K562 (cell line): ENCODE measurements around the gene BCL7C. TPM values are rescaled to one million over a fixed set of nuclear protein-coding genes. Genes with fewer than 3 reads are reported as not detected.

Experiments used
- FOXP4 ChIP-seq: sonication (generic); formaldehyde crosslinking; IDR thresholded peaks from 2 replicates; pipeline ENCODE4 v1.8.0; 2022; ENCODE audit warnings: mild to moderate bottlenecking, missing genetic modification reagents, borderline replicate concordance
- FUS ChIP-seq: fragments of 200-400 bp; formaldehyde crosslinking; optimal IDR thresholded peaks from 2 replicates; pipeline ENCODE3; 2017; ENCODE audit warnings: low read depth, low read length
- SP1 ChIP-seq: sonication (generic); formaldehyde crosslinking; IDR thresholded peaks from 2 replicates; pipeline ENCODE4 v1.8.1; 2022; ENCODE audit warnings: mild to moderate bottlenecking, missing genetic modification reagents
- ZNF436 ChIP-seq: fragments of 250-450, 450-650 bp; sonication (Bioruptor Pico); formaldehyde crosslinking; IDR thresholded peaks from 2 replicates; pipeline ENCODE4 v1.7.0; 2020; ENCODE audit warnings: mild to moderate bottlenecking
- polyA plus RNA-seq, 8 experiments: library from polyadenylated mRNA; depleted of rRNA in 4 of 8; stranded (reverse) in 5 of 8; unstranded in 3 of 8; fragments of >200 nt; fragmentation: Nextera tagmentation in 2 of 8; fragmentation: Illumina TruSeq in 1 of 8; extraction: Ambion mirVana in 2 of 8; extraction: Trizol in 1 of 8; gene quantifications; 2 replicates each; pipeline versions ENCODE4 v1.2.1 to v1.2.3, GENCODE V29; 2011 to 2014; ENCODE audit warnings: inconsistent platforms in 1 of 8, missing spikeins in 1 of 8
- total RNA-seq, 7 experiments: library from RNA; depleted of rRNA in 6 of 7; stranded (reverse); fragments of >200 nt in 6 of 7; fragmentation: Illumina TruSeq in 2 of 7; extraction: Trizol in 2 of 7; gene quantifications; 2 replicates each; pipeline versions ENCODE4 v1.2.1 to v1.2.3, GENCODE V29; 2011 to 2021; ENCODE audit warnings: low replicate concordance in 1 of 7
- TF ChIP-seq, protein P1 (sequence below), 2 experiments: fragments of 450-650 bp in 1 of 2; sonication (generic) in 1 of 2; formaldehyde crosslinking in 1 of 2; IDR thresholded peaks; 2 replicates each; pipeline versions ENCODE4 v1.7.1 to v1.9.0; 2016 to 2022; ENCODE audit warnings: inconsistent platforms in 1 of 2, mild to moderate bottlenecking in 1 of 2, missing genetic modification reagents in 1 of 2
- TF ChIP-seq, protein P2 (sequence below): sonication (generic); formaldehyde crosslinking; IDR thresholded peaks from 2 replicates; pipeline ENCODE4 v1.8.0; 2022; ENCODE audit warnings: missing genetic modification reagents, mild to moderate bottlenecking, borderline replicate concordance

Gene BCL7C
- total and polyA plus RNA-seq, 9 of the 15 experiments (the other 6 are each of a cell fraction or from before 2014, with no cell fraction given): 1.7 to 85.8 (median 19.6) TPM

DNA sequence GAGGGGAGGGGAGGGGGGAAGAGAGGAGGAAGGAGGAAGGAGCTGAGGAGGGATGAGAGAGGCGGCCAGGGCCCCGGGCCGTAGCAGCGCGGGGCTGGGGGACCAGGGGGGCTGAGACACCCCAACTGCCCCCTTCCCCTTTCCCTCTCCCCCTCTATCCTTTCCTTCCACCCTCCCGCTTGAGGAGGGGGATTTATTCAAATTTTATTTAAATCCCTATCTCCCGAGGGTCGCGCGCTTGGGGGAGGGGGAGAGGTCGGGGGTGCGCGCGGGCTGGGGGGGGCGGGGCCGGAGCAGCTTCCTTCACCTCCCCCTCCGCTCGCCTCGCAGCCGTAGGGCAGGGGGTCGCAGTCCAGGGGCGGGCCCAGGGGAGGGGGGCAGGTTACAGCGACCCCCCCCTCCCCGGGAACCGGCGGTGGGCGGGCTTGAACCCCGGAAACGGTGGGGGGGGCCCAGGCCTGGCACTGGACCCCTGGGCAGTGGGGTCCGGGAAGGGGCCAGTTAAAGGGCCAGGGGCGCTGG lies 29.7 kb upstream of the BCL7C start, which contains the start of gene FBXL19 (continued):
- TF ChIP-seq, protein P1, sequence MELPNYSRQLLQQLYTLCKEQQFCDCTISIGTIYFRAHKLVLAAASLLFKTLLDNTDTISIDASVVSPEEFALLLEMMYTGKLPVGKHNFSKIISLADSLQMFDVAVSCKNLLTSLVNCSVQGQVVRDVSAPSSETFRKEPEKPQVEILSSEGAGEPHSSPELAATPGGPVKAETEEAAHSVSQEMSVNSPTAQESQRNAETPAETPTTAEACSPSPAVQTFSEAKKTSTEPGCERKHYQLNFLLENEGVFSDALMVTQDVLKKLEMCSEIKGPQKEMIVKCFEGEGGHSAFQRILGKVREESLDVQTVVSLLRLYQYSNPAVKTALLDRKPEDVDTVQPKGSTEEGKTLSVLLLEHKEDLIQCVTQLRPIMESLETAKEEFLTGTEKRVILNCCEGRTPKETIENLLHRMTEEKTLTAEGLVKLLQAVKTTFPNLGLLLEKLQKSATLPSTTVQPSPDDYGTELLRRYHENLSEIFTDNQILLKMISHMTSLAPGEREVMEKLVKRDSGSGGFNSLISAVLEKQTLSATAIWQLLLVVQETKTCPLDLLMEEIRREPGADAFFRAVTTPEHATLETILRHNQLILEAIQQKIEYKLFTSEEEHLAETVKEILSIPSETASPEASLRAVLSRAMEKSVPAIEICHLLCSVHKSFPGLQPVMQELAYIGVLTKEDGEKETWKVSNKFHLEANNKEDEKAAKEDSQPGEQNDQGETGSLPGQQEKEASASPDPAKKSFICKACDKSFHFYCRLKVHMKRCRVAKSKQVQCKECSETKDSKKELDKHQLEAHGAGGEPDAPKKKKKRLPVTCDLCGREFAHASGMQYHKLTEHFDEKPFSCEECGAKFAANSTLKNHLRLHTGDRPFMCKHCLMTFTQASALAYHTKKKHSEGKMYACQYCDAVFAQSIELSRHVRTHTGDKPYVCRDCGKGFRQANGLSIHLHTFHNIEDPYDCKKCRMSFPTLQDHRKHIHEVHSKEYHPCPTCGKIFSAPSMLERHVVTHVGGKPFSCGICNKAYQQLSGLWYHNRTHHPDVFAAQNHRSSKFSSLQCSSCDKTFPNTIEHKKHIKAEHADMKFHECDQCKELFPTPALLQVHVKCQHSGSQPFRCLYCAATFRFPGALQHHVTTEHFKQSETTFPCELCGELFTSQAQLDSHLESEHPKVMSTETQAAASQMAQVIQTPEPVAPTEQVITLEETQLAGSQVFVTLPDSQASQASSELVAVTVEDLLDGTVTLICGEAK (IDR thresholded peaks at IDR 0.05): no peak
- TF ChIP-seq, protein P1 (CRISPR knock-in tag; IDR thresholded peaks at IDR 0.05): no peak
- no peak for TF ChIP-seq ZNF436
- no peak for TF ChIP-seq FOXP4 (CRISPR knock-in tag)
- no peak for TF ChIP-seq SP1 (CRISPR knock-in tag)
- no peak for TF ChIP-seq FUS
- TF ChIP-seq, protein P2, sequence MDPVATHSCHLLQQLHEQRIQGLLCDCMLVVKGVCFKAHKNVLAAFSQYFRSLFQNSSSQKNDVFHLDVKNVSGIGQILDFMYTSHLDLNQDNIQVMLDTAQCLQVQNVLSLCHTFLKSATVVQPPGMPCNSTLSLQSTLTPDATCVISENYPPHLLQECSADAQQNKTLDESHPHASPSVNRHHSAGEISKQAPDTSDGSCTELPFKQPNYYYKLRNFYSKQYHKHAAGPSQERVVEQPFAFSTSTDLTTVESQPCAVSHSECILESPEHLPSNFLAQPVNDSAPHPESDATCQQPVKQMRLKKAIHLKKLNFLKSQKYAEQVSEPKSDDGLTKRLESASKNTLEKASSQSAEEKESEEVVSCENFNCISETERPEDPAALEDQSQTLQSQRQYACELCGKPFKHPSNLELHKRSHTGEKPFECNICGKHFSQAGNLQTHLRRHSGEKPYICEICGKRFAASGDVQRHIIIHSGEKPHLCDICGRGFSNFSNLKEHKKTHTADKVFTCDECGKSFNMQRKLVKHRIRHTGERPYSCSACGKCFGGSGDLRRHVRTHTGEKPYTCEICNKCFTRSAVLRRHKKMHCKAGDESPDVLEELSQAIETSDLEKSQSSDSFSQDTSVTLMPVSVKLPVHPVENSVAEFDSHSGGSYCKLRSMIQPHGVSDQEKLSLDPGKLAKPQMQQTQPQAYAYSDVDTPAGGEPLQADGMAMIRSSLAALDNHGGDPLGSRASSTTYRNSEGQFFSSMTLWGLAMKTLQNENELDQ (CRISPR knock-in tag): no peak
